Lower leg skin (tissue), 3 donors: Measurements from ENCODE around the gene CES2.
"Not testable (repeated sequence)": the region's sequence is repeated elsewhere in the genome, so short reads cannot be mapped to it uniquely, and the experiment has no call there.

Experiments
- POLR2A ChIP-seq, 2 donors: fragments of 450-650 bp; IDR thresholded peaks; one replicate each; pipeline ENCODE4 v1.6.1; 2016 to 2017; ENCODE audit warnings: antibody characterized with exemption in 2 of 2, mild to moderate bottlenecking in 1 of 2, moderate library complexity in 1 of 2
- TF ChIP-seq, protein P1 (sequence below), 3 donors: fragments of 450-650 bp; IDR thresholded peaks; one replicate each; pipeline ENCODE4 v1.5.1; 2016; ENCODE audit warnings: antibody characterized with exemption in 3 of 3, mild to moderate bottlenecking in 3 of 3, moderate library complexity in 2 of 3

DNA sequence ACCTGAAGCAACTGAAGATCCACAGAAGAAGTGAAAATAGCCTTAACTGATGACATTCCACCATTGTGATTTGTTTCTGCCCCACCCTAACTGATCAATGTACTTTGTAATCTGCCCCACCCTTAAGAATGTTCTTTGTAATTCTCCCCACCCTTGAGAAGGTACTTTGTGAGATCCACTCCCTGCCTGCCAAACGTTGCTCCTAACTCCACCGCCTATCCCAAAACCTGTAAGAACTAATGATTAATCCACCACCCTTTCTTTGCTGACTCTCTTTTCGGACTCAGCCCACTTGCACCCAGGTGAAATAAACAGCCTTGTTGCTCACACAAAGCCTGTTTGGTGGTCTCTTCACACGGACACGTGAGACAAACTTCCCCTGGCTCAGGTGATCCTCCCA is 38.6 kb upstream of the CES2 start:
- TF ChIP-seq, protein P1, sequence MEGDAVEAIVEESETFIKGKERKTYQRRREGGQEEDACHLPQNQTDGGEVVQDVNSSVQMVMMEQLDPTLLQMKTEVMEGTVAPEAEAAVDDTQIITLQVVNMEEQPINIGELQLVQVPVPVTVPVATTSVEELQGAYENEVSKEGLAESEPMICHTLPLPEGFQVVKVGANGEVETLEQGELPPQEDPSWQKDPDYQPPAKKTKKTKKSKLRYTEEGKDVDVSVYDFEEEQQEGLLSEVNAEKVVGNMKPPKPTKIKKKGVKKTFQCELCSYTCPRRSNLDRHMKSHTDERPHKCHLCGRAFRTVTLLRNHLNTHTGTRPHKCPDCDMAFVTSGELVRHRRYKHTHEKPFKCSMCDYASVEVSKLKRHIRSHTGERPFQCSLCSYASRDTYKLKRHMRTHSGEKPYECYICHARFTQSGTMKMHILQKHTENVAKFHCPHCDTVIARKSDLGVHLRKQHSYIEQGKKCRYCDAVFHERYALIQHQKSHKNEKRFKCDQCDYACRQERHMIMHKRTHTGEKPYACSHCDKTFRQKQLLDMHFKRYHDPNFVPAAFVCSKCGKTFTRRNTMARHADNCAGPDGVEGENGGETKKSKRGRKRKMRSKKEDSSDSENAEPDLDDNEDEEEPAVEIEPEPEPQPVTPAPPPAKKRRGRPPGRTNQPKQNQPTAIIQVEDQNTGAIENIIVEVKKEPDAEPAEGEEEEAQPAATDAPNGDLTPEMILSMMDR (IDR thresholded peaks at IDR 0.05): not testable (repeated sequence)
- not testable (repeated sequence) for TF ChIP-seq POLR2A (IDR thresholded peaks at IDR 0.05)
